ENCODE results near the gene MAB21L1. TPM values are rescaled to one million over a fixed set of nuclear protein-coding genes. Genes with fewer than 3 reads are reported as not detected.

MAB21L1 gene
- total RNA-seq: not detected in 2 replicates

- intact Hi-C loops (cut with micrococcal nuclease): no loop called here
Observed at GRCh38 chr13:35475960-35476943, at the start of gene MAB21L1. TSS of gene MAB21L1 (minus strand) at chr13:35476689. CDS start at chr13:35476138, 551 bp downstream.

DNA sequence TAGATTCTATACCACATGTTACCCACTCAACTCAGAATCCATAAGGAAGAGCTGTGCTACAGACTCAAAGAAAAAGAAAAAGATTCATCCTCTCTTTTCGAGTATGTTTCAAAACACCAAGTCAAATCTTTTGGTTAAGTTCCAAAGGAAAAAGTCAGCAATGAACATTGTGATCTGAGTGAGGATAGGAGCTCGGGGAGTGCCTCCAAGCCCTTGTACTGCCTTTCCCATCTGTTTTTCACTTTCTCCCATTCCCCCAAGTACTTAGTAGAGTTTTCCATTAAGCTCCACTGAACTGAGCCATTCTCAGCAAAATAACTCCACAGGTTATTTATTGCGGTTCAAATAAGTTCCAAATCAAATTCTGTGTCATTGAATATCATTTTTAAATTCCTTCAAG is 47.7 kb upstream of the MAB21L1 start:
- intact Hi-C loops (cut with micrococcal nuclease): no loop called here

GRCh38 chr13:35518337-35518946 is 42.0 kb upstream of the MAB21L1 start:
- intact Hi-C loops (cut with micrococcal nuclease): no loop called here

DNA sequence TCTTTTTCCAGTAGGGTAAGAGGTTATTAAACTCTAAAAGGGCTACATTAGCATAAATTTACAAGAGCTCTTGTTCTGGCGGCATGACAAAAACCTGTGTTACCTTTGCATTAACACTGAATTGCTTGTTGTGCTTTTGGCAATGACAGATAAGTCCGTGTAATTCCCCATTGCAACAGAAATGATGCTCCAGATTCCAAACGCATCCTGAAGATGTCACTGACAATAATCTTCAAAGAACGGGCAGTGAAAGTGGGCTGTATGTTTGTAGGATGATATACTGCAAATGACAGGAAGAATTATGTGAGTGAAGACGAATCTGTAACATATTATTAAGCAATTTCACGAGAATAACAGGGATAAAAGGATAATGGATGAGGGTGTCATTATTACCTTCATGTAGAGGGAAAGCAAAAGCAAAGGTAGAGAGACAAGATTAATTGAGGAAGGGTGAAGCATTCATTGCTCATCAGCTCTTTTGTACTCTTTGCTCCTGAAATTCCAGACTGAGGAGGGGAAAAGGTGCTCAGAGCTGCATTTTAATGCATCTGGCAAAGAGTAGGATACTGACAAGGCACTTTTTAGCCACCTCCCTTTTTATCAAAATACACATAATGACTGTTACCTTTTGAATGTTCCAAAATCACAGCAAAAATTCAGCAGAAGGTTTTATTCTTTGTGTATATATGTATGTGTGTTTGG is 38.5 kb upstream of the MAB21L1 start:
- intact Hi-C loops (cut with micrococcal nuclease): no loop called here

DNA sequence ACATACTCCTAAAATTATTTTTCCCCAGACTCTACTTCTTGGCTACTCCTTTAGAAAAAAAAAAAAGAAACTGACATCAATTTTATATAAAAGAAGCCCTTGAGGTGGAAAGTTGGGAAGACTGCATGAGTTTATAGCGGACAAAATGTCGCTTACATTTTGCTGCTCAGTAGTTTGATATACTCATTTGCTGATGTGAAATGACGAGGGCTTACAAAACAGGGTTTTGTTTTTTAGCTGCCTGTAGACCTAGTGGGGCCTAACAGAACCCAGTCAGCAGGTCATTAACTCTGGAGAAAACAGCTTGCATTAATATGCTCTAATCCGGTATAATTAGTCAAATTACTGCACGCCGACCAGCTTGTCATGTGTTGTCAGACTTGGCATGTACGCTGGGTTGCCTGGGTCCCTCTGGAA is 37.6 kb upstream of the MAB21L1 start:
- intact Hi-C loops (cut with micrococcal nuclease): no loop called here

DNA sequence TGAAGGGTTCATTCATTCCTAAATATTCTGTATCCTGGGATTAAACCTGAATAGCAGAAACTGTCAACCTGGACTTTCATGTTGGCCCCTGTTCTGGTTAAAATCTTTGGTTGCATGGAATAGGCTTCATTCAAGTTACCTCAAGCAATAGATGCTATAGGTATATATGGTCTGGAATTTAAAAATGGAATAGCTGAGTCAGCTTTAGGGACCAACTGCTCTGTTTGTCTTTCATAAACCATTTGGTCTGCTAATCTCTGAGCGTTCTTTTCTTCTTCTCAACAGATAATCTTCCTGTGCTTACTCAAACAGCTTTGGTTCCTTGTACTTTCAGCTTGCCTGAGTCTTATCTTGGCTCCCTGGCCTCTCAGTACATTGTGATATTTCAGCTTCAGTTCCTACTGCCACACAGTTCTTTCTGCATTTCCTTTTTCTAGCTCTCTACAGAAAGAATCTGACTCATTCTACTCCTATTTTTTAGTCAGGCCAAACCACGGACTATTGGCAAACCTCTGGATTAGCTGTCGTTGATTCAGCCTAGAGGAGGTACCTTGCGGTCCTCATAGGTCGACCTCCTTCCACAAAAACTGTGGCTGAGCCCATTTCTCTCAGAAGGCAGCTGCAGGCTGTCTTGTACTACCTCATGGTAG is 35.9 kb upstream of the MAB21L1 start:
- intact Hi-C loops (cut with micrococcal nuclease): no loop called here

GRCh38 chr13:35502456-35502855 is 26.0 kb upstream of the MAB21L1 start:
- intact Hi-C loops (cut with micrococcal nuclease): no loop called here

GRCh38 chr13:35501661-35502235 is 25.3 kb upstream of the MAB21L1 start:
- intact Hi-C loops (cut with micrococcal nuclease): no loop called here

DNA sequence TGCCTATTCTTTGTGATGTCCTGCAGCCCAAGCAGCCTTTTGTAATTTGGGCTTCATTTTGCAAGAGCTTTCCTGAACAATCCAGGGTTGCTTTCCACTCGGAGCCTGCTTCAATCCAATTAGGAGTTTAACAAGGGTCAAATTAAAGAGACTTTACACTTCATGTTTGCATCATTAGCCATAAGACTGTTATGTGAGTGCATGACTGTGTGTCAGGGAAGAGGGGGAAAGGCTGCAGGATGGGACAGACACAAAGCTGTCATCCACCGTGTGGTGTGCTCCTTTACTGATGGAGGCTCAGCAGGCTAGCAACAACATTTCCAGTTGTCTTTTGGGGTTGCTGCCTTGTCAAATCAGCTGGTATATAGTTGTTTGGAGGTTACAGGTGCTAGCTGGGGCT is 23.7 kb upstream of the MAB21L1 start:
- intact Hi-C loops (cut with micrococcal nuclease): no loop called here

DNA sequence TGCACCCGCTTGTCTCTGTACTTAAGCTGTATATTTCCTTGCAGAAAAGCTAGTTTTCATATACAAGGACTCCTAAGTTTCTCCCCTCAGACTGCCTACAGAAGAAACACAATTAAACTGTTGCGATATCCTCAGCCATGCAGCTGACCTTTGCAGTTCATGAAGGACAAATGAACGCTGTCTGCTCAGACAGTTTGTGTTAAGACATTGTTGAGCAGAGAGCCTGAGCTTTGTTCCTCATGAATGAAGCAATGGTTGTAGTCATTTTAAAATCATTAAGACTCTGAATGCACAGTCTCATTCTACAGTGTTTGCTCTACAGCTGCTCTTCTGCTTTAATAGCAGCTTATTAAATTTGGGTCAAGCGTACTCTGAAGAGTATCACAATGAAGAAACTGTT is 23.2 kb upstream of the MAB21L1 start:
- intact Hi-C loops (cut with micrococcal nuclease): no loop called here

- intact Hi-C loops (cut with micrococcal nuclease): no loop called here
Observed at GRCh38 chr13:35499196-35499662, 22.7 kb upstream of the MAB21L1 start.

DNA sequence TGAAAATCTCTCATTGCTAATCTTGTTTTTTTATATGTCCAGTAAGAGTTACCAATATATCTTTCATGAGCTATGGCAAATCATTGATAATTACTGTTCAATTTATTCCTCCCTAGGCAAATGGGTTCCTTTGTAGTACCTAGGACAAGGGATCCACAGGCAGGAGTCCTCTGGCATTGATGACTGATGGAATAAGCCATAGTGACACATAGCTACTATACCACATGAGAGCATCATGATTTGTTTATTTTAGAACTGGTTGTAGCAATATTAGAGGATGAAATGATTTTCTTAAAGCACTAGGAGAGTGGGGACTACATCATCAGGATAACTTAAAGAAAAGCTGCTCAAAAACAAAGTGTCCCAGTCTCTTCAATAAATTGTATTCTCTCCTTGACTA is 21.7 kb upstream of the MAB21L1 start:
- intact Hi-C loops (cut with micrococcal nuclease): no loop called here

- intact Hi-C loops (cut with micrococcal nuclease): no loop called here
Observed at GRCh38 chr13:35496761-35497386, 20.4 kb upstream of the MAB21L1 start.

GRCh38 chr13:35496006-35496405 is 19.5 kb upstream of the MAB21L1 start:
- intact Hi-C loops (cut with micrococcal nuclease): no loop called here

DNA sequence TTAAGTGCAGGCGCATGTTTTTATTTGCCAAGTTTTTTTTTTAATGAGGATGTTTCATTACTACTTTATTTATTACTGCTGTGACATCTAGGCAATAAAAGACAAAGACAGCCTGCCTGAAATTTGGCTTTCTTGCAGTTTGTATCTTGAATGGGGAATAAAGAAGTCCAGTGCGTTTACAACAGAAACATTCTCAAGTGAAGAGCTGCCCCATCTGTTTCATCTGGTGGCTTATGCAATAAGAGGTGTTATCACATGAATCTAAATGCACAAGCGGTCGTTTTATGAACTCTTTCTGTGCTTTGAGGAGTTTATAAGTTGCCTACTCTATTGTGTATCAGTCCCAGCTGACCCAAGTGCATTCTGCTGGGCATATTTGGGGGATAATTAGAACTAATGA is 12.6 kb upstream of the MAB21L1 start:
- intact Hi-C loops (cut with micrococcal nuclease): no loop called here

- intact Hi-C loops (cut with micrococcal nuclease): no loop called here
Observed at GRCh38 chr13:35485424-35485823, 8.9 kb upstream of the MAB21L1 start.

DNA sequence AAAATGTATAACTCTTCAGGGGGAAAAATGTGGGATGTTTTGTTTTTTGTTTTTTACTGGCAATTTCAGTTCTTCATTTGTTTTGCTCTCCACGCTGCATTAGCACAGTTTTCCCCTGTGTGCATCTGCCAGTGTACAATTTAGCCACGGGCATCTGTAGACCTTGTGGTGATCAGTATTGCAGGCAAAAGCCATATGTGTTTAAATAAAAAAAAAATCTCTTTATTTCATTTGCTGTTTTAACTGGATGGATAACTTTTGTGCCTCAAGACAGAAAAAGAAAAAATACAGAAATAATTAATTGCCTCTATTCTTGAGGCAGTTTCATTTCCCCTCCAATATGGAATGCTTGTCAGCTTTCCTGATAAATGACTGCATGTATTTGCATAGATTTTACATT is 7.9 kb upstream of the MAB21L1 start:
- intact Hi-C loops (cut with micrococcal nuclease): no loop called here

DNA sequence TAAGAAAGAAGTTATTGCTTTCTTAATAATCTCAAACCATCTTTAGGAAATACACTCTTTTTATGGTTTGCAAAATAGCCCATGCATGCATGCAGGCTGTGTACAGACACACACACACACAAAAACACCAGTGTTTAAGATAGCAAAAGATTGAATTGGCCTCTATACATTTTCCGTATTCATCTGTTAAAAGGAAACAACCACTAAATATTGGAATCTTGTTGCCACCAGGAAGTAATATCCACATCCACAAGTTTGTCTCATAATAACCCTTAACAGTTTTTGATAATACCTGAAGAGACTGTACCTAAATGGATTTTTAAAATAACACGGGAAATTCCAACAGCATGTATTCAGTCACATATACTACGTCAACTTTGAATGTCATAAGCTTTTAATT is 7.3 kb upstream of the MAB21L1 start:
- intact Hi-C loops (cut with micrococcal nuclease): no loop called here

- intact Hi-C loops (cut with micrococcal nuclease): no loop called here
Observed at GRCh38 chr13:35482527-35482926, 6.0 kb upstream of the MAB21L1 start.

GRCh38 chr13:35481777-35482176 is 5.3 kb upstream of the MAB21L1 start:
- intact Hi-C loops (cut with micrococcal nuclease): no loop called here

All from T-helper 1 cell treated with Interleukin-12 subunit alpha and Interleukin-12 subunit beta and Interleukin-4 antibody, amounts not matched to agents 30 ng/mL and 1 ng/mL, for 36 hours (primary cell).